ENCODE measurements around the gene CTTNBP2.
A peak's percentile ranks its signal among the peaks of the same experiment; 100 is the strongest.

The CTTNBP2 gene

DNA sequence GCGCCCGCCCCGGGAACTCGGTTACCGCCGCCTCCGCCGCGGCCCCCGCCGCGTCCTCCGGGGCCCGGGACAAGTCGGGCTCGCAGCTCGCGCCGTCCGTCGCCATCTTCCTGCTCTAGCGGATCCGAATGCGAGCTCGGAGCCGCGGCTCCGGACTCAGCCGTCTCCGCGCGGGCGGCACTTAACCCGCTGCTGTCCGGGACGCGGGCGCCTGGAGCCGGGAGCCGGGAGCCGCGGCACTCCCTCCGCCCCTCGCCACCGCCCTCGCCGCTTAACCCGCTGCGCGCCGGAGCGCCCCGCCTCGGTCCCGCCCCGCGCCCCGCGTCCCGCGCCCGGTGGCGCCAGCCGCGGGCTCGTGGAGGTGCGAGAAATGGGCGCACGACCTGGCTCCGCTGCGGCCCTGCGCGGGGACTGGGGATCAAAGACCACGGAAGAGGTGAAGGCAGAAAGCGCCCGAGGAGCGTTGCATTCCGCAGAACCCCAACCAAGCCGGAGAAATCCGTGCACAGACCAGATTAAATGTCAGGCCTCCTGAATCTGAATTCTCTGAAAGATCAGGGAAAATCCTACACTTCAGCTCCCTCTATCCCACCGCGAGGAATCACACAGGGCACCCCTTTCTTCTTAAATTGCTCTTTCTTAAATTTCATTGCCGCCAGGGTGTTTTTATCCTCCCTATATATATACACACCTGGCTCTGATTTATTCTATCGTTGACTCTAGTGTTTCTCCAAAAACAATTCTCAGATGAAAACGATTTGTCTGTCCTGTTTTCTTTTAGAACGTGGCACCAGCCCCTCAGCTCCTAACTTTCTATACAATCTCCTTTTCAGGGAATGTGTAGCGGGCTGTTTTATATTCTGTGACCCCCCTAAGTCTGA is at the start of gene CTTNBP2:
TSS of gene CTTNBP2 (minus strand) at position 132 of the 881 bp plus-strand sequence. CDS start at position 106, 26 bp downstream.
- H3K27ac Mint-ChIP-seq, result no peak within 1 kb of the TSS
- H3K27me3 Mint-ChIP-seq, result peaks cover 32% of the 10 kb centered on the region
- peaks cover 2% of the 10 kb centered on the region for H3K36me3 Mint-ChIP-seq
- no peaks in the 10 kb centered on the region for H3K9me3 Mint-ChIP-seq
- H3K4me1 Mint-ChIP-seq, result peaks cover 15% of the 10 kb centered on the region
- peak within 1 kb of the TSS; percentile 77 for H3K4me3 Mint-ChIP-seq

GRCh38 chr7:117916309-117916708 is 43.1 kb upstream of the CTTNBP2 start:
- Mint-ChIP-seq H3K27me3 (no peaks in the 10 kb centered on the region), H3K4me3 (no peak overlapping the region), H3K4me1 (no peaks in the 10 kb centered on the region), H3K36me3 (no peaks in the 10 kb centered on the region), H3K27ac (no peak overlapping the region), H3K9me3 (peaks cover 21% of the 10 kb centered on the region)

DNA sequence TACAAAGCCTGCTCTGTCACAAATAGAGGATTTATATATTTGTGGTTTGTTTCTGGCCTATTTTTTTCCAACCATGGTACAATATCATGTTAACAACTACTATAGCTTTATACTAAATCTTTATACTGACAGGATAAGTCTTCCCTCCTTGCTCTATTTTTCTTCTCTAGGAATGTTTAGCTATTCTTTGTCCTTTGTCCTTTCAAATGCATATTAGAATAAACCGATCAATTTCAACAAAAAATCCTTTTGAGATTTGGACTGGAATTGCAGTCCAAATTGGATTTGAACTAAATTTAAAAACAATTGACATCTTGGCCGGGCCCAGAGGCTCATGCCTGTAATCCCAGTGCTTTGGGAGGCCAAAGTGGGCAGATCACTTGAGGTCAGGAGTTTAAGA is 39.2 kb upstream of the CTTNBP2 start:
- Mint-ChIP-seq H3K36me3 (no peaks in the 10 kb centered on the region), H3K4me1 (no peaks in the 10 kb centered on the region), H3K27me3 (no peaks in the 10 kb centered on the region), H3K4me3 (no peak overlapping the region), H3K9me3 (peaks cover 17% of the 10 kb centered on the region), H3K27ac (no peak overlapping the region)

DNA sequence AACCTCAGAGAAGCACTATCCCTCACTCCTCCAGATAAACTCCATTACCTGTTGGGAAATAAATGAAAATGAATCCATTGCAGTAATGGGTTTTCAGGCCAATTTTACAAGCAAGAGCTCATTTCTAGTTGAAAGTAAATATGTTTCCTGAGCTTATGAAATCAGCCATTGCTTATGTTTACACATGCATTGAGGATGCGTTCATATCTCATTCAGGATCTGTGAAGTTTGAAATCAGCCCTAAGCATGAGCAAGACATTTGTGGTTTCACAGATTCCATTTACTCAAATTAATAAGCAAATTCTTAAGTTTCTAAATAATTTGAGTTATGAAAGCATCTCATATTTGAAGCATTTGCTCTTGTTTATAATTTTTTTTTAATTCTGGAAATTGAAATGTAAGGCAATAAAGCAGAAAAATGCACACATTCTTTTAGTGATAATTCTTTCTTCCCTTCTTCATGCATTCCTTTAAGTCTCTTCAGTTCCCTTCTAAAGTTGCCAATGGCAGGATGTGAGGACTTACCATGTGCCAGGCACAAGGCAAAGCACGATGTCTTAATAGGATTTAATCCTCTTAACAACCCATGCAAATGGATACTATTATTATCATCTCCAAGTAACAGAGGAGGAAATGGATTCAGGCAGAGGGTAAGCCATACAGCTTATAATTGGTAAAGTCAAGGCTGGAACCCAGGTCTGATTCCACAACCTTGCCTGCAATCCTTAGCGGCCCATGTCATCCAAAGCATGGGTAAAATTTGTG is 35.0 kb upstream of the CTTNBP2 start:
- Mint-ChIP-seq H3K27ac (no peak overlapping the region), H3K9me3 (no peaks in the 10 kb centered on the region), H3K4me3 (no peak overlapping the region), H3K27me3 (no peaks in the 10 kb centered on the region), H3K4me1 (no peaks in the 10 kb centered on the region), H3K36me3 (no peaks in the 10 kb centered on the region)

DNA sequence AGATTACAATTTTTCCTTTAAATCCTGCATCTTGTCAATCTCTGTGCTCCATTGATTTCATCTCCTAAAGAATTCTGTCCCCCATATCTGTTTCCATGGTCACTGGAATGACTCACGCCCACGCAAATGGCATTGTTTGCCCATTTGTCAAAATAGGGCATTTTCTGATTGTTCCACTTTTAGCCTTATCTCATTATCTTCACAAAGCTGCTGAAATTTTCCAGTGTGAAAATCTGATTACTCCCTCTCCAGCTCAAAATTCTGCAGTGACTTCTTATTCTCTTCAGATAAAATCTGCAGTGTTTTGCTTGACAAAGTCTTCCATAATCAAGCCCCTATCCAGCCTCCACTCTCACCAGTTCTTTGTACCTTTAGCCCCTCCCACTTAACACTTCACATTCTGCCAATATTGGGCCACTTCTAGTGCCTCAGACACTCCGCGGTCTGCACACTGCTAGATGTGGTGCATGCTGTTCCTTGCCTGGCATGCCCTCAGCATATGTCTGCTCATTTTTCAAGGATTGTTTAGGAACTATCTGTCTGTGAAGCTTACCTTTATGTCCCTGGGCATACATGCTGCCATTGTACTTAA is 33.9 kb upstream of the CTTNBP2 start:
- Mint-ChIP-seq H3K27me3 (no peaks in the 10 kb centered on the region), H3K36me3 (no peaks in the 10 kb centered on the region), H3K27ac (no peak overlapping the region), H3K4me1 (no peaks in the 10 kb centered on the region), H3K9me3 (no peaks in the 10 kb centered on the region), H3K4me3 (no peak overlapping the region)

- H3K36me3 Mint-ChIP-seq, result no peaks in the 10 kb centered on the region
- no peak overlapping the region for H3K27ac Mint-ChIP-seq
- H3K4me1 Mint-ChIP-seq, result no peaks in the 10 kb centered on the region
- H3K9me3 Mint-ChIP-seq, result peaks cover 9% of the 10 kb centered on the region
- peaks cover 1% of the 10 kb centered on the region for H3K27me3 Mint-ChIP-seq
- no peak overlapping the region for H3K4me3 Mint-ChIP-seq
These were observed 29.2 kb upstream of the CTTNBP2 start for GRCh38 chr7:117902314-117902889.

GRCh38 chr7:117901089-117901797 is 28.0 kb upstream of the CTTNBP2 start:
- Mint-ChIP-seq H3K4me3 (no peak overlapping the region), H3K4me1 (no peaks in the 10 kb centered on the region), H3K36me3 (no peaks in the 10 kb centered on the region), H3K27ac (no peak overlapping the region), H3K9me3 (peaks cover 9% of the 10 kb centered on the region), H3K27me3 (peaks cover 1% of the 10 kb centered on the region)

GRCh38 chr7:117896339-117896738 is 23.1 kb upstream of the CTTNBP2 start:
- peaks cover 1% of the 10 kb centered on the region for H3K27me3 Mint-ChIP-seq
- H3K4me3 Mint-ChIP-seq, result no peak overlapping the region
- no peaks in the 10 kb centered on the region for H3K4me1 Mint-ChIP-seq
- no peaks in the 10 kb centered on the region for H3K36me3 Mint-ChIP-seq
- no peak overlapping the region for H3K27ac Mint-ChIP-seq
- peaks cover 9% of the 10 kb centered on the region for H3K9me3 Mint-ChIP-seq

- Mint-ChIP-seq H3K36me3 (no peaks in the 10 kb centered on the region), H3K4me1 (no peaks in the 10 kb centered on the region), H3K4me3 (no peak overlapping the region), H3K27ac (no peak overlapping the region), H3K9me3 (peaks cover 9% of the 10 kb centered on the region), H3K27me3 (peaks cover 1% of the 10 kb centered on the region)
These were observed 22.0 kb upstream of the CTTNBP2 start for GRCh38 chr7:117895276-117895675.

GRCh38 chr7:117894037-117894436 is 20.8 kb upstream of the CTTNBP2 start:
- no peak overlapping the region for H3K4me3 Mint-ChIP-seq
- H3K4me1 Mint-ChIP-seq, result no peaks in the 10 kb centered on the region
- peaks cover 4% of the 10 kb centered on the region for H3K9me3 Mint-ChIP-seq
- H3K36me3 Mint-ChIP-seq, result no peaks in the 10 kb centered on the region
- peaks cover 1% of the 10 kb centered on the region for H3K27me3 Mint-ChIP-seq
- H3K27ac Mint-ChIP-seq, result no peak overlapping the region

DNA sequence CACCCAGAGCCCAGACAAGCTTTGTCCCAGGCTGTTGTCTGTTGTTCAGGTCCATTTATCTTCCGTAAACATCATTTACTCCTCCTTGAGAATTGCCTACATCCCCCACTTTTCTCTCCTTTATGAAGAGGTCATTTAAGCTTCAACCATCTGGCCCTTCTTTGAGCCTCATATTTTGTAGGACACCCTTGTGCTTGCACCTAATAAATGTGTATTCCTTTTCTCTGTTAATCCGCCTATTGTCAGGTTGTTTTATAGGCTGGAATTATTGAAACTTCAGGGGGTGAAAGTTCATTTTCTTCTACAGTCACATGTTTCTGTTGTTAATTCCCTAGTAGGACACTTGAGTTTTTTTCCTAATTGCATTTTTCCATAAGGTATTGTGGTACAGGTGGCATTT is 19.6 kb upstream of the CTTNBP2 start:
- H3K27me3 Mint-ChIP-seq, result no peaks in the 10 kb centered on the region
- H3K36me3 Mint-ChIP-seq, result no peaks in the 10 kb centered on the region
- H3K9me3 Mint-ChIP-seq, result no peaks in the 10 kb centered on the region
- no peaks in the 10 kb centered on the region for H3K4me1 Mint-ChIP-seq
- no peak overlapping the region for H3K4me3 Mint-ChIP-seq
- H3K27ac Mint-ChIP-seq, result no peak overlapping the region

- Mint-ChIP-seq H3K36me3 (no peaks in the 10 kb centered on the region), H3K4me1 (no peaks in the 10 kb centered on the region), H3K9me3 (no peaks in the 10 kb centered on the region), H3K27ac (no peak overlapping the region), H3K27me3 (no peaks in the 10 kb centered on the region), H3K4me3 (no peak overlapping the region)
These were observed 16.4 kb upstream of the CTTNBP2 start for GRCh38 chr7:117889611-117890010.

DNA sequence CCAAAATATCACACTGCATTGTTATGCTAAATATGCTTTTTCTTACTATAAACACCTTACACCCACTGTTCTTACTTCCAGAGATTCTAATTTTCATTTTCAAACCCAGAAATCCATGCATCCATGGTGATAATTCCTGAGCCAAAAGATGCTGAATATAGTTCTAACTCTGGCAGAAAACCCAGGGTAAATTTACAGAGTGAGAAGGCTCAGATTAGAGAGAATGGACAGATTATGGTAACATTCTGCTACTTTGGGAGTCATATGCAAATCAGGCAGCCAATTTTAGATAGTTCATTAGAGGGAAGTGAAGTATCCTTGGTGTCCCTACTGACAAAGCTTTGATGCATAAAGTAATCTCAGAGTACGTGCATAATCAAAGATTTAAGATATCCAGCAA is 15.4 kb upstream of the CTTNBP2 start:
- H3K27ac Mint-ChIP-seq, result no peak overlapping the region
- H3K27me3 Mint-ChIP-seq, result no peaks in the 10 kb centered on the region

DNA sequence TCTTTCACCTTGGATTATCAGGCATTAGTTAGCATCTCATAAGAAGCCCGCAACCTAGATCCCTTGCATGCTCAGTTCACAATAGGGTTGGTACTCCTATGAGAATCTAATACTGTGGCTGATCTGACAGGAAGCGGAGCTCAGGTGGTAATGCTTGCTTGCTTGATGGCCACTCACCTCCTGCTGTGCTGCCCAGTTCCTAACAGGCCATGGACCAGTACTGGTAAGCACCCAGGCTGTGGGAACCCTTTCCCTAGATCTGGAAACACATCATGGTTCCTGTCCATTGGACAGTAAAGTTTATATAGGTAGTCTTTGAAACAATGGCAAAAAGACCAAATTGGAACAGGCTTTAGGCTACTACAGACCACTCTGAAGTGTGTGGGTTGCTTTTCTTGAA is 9.4 kb upstream of the CTTNBP2 start:
- Mint-ChIP-seq H3K27ac (no peak overlapping the region), H3K27me3 (peaks cover 3% of the 10 kb centered on the region), H3K36me3 (no peaks in the 10 kb centered on the region)

More for the DNA sequence above, 15.4 kb upstream of the CTTNBP2 start:
- H3K4me3 Mint-ChIP-seq, result no peak overlapping the region
- no peaks in the 10 kb centered on the region for H3K4me1 Mint-ChIP-seq
- no peaks in the 10 kb centered on the region for H3K9me3 Mint-ChIP-seq
- H3K36me3 Mint-ChIP-seq, result no peaks in the 10 kb centered on the region

DNA sequence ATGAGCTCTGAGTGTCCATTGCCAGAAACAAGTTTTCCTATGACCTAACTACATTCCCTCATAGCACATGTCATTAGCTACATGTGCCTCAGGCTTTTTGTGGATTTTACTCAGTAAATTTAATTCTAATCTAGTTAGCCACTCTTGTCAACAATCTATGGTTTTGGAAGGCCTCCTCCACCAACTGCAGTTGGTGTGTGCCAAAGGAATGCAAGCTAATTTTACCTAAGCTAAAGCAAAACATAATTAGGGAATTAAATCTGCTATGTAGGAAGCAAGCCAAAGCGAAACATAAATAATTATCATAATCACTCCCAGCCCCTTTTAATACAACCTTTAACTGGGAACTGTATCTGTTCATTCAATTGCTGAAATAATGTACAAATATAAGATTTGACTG is 3.5 kb upstream of the CTTNBP2 start:
- H3K9me3 Mint-ChIP-seq, result no peaks in the 10 kb centered on the region
- H3K27me3 Mint-ChIP-seq, result peaks cover 25% of the 10 kb centered on the region
- no peak overlapping the region for H3K27ac Mint-ChIP-seq
- H3K36me3 Mint-ChIP-seq, result peaks cover 2% of the 10 kb centered on the region
- peaks cover 15% of the 10 kb centered on the region for H3K4me1 Mint-ChIP-seq
- H3K4me3 Mint-ChIP-seq, result no peak overlapping the region

More for the DNA sequence above, 9.4 kb upstream of the CTTNBP2 start:
- H3K4me3 Mint-ChIP-seq, result no peak overlapping the region
- H3K9me3 Mint-ChIP-seq, result no peaks in the 10 kb centered on the region
- H3K4me1 Mint-ChIP-seq, result no peaks in the 10 kb centered on the region

Measured in activated naive CD4-positive, alpha-beta T cell treated with anti-CD3 and anti-CD28 coated beads, Interleukin-2, amount 50 U/mL, for 24 hours (primary cell).